GM19397 (cell line): ENCODE results near the gene BOLA3.
"Not testable (repeated sequence)": the region's sequence is repeated elsewhere in the genome, so short reads cannot be mapped to it uniquely, and the experiment has no call there.

ENCODE experiments used
- ATAC-seq: cut with Tn5 transposase; IDR thresholded peaks from one replicate; pipeline ENCODE4 v1.9.1; 2021; ENCODE audit warnings: mild to moderate bottlenecking, moderate library complexity; ENCODE audit not compliant: unreplicated experiment

BOLA3 gene

GRCh38 chr2:74147727-74148456, at the start of gene BOLA3:
Gene BOLA3 (minus strand): TSS chr2:74147912. CDS start chr2:74147874, 38 bp downstream.
- peak; percentile 88 for ATAC-seq

GRCh38 chr2:74197049-74197448, 49.3 kb upstream of the BOLA3 start:
- ATAC-seq = no peak

DNA sequence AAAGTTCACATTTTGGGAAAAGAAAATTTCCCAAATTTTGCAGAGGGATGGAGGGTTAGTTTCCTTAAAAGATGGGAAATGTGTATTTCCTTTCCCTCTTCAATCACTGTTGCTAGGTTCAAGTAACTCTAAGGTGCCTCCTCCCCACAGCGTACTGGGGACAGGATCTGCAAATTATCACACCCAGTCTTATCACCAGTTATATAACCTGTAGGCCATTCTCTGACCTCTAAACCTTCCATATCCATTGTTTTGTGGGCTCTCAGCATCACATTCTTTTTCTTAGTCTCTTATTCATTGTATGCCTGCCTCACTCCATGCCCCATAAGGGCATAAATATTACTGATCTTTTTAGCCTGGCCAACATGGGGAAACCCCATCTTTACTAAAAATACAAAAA, 47.1 kb upstream of the BOLA3 start:
- no peak for ATAC-seq

- no peak for ATAC-seq
Measured at GRCh38 chr2:74191596-74192380, 44.1 kb upstream of the BOLA3 start.

DNA sequence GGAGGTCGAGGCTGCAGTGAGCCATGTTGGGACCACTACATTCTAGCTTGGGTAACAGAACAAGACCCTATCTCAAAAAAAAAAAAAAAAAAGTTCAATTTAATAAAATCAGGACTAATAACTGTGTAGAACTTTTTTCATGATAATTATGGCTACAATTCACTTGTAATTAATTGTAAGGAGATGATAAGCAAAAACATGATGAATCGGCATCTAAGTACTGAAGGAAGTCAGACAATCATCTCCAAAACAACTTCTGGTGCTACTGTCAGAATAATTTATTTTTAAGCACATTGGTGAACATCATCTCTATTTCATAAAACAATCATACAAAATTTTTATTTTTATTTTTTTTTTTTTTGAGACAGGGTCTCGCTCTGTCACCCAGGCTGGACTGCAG, 41.0 kb upstream of the BOLA3 start:
- ATAC-seq = no peak

DNA sequence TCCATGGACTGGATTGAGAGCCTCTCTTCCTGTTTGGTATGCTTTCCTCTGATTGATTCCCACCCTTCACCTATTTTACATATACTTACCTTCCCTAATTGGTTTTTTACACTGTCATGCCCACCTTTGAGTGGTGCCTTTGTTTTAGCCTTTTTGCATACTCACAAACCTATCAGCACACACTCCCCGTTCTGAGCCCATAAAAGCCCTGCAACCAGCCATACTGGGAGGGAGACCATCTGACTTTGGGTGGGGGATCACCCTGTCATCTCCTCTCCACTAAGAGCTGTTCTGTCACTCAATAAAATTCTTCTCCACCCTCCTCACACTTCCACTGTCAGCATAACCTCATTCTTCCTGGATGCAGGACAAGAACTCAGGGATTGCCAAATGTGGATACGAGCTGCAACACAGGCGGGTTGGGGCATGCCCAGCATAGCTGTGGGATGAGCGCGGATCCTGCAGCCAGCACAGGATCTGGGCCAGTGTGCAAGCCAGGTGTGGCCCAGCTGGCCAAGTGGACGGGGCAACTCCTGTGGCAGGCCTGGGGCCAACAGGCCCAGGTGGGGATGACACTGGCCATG, 40.4 kb upstream of the BOLA3 start:
- ATAC-seq = no peak

GRCh38 chr2:74186706-74187105, 39.0 kb upstream of the BOLA3 start:
- ATAC-seq = not testable (repeated sequence)

- ATAC-seq = peak; percentile 49
Measured at GRCh38 chr2:74186038-74186437, 38.3 kb upstream of the BOLA3 start.

GRCh38 chr2:74183878-74184277, 36.2 kb upstream of the BOLA3 start:
- ATAC-seq = no peak

DNA sequence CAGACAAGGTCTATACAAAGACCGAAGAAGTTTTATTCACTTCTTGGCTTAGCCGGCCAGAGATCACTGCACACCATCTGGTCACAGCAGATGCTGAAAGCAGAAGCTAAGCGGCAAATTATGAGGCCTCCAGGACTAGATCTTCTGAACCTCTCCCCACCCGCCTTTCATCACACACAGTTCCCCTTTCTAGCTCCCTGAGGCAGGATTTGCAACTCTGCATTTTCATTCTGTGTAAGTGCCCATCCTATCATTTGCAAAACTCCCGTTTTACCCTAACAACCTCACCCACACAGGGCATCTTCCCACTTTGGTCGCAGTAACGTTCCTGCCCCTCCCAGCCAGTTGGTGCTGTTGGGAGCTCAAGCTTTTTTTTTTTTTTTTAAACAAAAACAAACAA, 34.0 kb upstream of the BOLA3 start:
- ATAC-seq = peak; percentile 36

- ATAC-seq = no peak
Measured at GRCh38 chr2:74179063-74179865, 31.6 kb upstream of the BOLA3 start.

DNA sequence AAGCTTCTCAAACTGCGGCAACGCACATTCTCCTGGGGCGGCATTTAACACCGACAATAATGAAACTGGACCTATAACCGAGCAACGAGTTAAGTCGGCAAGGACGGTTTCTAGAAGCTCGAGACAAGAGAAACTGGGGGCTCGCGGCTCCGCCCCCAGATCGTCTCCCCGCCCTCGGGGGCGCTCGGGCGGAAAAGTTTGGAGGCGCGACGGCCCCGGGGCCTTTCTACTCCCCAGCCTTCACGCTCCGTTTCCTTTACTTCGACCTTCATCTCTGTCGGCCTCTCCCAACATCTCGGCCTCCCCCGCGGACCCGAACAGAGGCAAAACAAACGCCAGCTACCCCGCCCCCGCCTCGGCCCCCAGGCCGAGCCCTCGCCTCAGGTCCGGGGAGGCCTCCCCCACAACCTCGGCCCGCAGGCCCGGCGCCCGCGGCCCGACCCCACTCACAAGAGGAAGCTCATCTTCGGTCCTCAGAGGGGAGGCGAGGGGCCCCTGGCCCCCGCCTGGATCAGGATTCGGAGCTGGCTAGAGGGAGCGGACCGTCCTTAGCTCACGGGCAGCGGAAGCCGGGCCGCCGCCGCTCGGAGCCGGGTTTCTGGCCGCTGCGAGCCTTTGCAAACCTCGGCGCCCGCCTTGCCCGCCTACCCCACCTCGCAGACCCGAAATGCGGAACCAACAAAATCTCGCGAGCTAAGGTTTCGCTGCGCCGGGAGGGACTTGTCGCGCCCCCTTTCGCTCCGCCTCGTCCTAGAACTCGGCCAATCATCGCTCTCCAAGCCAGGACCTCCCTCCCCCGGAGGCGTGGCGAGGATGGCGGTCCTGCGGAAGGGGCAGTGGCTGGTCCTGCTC, 30.7 kb upstream of the BOLA3 start, which contains the start of gene MOB1A:
Gene MOB1A (minus strand): TSS at position 669 of the 852 bp plus-strand sequence. CDS start 205 bp downstream, at position 464.
- peak; percentile 80 for ATAC-seq

DNA sequence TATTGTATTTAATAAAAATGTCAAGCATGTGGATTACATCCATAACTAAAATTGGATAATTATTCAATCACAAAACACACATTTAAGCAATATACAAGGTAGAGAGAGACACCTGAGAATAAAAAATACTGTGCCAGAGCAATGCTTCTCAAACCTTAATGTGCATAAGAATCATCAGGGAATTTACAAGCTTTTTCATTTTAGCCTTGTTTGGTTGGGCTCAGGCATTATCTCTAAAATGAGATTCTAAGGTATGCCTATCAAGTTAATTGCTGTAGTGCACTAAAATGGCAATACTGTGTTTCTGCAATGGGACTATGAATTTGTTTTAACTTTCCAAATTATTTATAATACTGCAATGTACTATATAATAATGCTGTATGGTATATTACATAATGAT, 30.0 kb upstream of the BOLA3 start:
- no peak for ATAC-seq

DNA sequence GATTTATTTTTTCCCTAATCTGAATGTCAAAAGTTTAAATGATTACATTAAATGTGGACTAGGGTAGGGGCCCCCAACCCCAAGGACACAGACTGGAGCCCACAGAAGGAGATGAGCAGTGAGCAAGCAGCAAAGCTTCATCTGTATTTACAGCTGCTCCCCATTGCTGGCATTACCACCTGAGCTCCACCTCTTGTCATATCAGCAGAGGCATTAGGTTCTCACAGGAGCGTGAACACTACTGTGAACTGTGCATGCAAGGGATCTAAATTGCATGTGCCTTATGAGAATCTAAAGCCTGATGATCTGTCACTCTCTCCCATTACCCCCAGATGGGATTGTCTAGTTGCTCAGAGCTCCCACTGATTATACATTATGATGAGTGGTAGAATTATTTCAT, 27.2 kb upstream of the BOLA3 start:
- no peak for ATAC-seq

DNA sequence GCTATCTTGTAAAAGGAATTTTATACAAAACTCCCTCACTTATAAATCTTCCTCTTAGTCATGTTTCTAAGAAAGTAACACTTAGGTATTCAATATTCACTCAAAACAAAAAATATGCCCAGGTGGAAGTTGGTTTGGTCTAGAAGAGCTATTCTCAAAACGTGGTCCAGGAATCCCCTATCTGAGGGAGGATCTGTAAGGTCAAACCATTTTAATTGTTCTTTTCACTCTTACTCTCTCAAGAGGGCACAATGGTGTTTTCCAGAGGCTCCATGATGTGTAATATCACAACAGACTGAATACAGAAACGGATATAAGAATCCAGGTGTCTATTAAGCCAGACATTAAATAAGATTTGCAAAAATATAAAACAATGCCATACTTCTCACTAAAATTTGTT, 21.0 kb upstream of the BOLA3 start:
- ATAC-seq = no peak

DNA sequence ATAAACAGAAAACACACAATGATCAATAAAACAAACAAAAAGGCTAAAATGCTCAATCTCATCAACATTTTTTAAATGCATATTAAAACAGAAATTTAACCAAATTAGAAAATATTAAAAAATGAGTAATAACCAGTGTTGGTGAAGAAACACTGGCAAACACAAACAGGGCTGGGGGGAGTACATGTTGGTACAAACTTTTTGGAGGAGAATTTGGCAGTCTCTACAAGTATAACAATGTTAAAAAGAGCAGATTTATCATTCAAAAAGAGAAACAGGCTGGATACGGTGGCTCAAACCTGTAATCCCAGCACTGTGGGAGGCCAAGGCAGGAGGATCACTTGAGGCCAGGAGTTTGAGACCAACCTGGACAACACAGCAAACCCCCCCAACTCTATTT, 17.0 kb upstream of the BOLA3 start:
- ATAC-seq = no peak

GRCh38 chr2:74162951-74163350, 15.2 kb upstream of the BOLA3 start:
- no peak for ATAC-seq

DNA sequence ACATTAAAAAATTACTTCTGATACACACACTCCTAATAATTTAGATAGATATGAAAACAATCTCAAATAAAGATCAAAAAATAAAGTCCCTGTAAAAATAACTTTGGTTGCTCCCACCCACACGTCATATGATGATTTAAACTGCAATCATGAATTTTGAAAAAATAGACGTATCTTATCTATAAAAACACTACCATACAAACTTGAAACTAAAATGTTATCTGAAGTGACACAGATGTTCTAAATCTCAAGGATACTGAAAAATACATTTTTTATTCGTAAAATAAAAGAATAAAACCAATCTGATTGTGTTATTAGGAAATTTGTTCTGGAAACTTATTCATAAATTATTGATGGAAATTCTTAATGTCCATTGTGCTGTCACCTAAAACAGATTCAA, 8.1 kb upstream of the BOLA3 start:
- ATAC-seq = no peak

DNA sequence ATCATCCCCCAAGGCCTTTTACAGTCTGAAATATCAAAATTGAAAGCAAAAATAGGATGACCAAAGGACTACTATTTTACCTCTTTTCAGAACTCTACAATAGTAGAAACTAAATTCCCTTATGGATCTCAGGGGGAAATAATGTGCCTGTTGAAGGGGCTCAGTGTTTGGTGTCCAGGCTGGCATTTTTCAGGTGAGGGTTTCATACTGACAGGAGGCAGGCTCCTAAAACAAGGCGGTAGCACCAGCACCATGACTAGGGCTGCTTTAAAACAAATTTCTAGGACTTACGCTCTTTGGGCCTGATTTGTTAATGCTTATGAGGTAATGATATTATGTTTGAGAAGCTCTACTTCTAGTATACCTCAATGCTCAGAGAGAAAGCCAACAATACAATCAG, 5.2 kb upstream of the BOLA3 start:
- no peak for ATAC-seq
